Measurements from ENCODE around the gene CHD3.

Gene CHD3

DNA sequence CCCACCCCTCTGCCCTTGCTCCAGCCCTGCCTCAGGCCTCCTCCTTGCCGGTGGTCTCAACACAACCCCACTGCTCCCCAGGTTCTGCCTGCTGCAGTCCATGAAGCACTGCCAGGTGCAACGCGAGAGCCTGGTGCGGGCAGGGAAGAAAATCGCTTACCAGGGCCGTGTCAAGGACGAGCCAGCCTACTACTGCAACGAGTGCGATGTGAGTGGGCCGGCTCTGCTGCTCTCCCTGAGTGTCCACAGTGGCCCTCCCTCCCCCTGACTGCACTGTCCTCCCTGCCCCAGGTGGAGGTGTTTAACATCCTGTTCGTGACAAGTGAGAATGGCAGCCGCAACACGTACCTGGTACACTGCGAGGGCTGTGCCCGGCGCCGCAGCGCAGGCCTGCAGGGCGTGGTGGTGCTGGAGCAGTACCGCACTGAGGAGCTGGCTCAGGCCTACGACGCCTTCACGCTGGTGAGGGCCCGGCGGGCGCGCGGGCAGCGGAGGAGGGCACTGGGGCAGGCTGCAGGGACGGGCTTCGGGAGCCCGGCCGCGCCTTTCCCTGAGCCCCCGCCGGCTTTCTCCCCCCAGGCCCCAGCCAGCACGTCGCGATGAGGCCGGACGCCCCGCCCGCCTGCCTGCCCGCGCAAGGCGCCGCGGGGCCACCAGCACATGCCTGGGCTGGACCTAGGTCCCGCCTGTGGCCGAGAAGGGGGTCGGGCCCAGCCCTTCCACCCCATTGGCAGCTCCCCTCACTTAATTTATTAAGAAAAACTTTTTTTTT is 35.5 kb upstream of the CHD3 start:
- TF ChIP-seq, protein P1, sequence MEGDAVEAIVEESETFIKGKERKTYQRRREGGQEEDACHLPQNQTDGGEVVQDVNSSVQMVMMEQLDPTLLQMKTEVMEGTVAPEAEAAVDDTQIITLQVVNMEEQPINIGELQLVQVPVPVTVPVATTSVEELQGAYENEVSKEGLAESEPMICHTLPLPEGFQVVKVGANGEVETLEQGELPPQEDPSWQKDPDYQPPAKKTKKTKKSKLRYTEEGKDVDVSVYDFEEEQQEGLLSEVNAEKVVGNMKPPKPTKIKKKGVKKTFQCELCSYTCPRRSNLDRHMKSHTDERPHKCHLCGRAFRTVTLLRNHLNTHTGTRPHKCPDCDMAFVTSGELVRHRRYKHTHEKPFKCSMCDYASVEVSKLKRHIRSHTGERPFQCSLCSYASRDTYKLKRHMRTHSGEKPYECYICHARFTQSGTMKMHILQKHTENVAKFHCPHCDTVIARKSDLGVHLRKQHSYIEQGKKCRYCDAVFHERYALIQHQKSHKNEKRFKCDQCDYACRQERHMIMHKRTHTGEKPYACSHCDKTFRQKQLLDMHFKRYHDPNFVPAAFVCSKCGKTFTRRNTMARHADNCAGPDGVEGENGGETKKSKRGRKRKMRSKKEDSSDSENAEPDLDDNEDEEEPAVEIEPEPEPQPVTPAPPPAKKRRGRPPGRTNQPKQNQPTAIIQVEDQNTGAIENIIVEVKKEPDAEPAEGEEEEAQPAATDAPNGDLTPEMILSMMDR (IDR thresholded peaks at IDR 0.05; ENCODE audit: control extremely low read depth, extremely low read depth, low read depth, missing control alignments) = no peak
- ChIA-PET POLR2A (interaction anchor here (0.6 kb wide), 2 partner anchors 63 to 611 kb away, joined by 3 to 5 read pairs; partner anchors contain the start of gene RNF227), CTCF (interaction anchor here (0.6 to 3.7 kb wide), 3 partner anchors 19 to 22 kb away, joined by 3 to 29 read pairs (median 3); partner anchors contain the start of gene KDM6B)
- no peak for DNase-seq (ENCODE audit: extremely low spot score)

DNA sequence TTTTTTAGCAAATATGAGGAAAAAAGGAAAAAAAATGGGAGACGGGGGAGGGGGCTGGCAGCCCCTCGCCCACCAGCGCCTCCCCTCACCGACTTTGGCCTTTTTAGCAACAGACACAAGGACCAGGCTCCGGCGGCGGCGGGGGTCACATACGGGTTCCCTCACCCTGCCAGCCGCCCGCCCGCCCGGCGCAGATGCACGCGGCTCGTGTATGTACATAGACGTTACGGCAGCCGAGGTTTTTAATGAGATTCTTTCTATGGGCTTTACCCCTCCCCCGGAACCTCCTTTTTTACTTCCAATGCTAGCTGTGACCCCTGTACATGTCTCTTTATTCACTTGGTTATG is 34.9 kb upstream of the CHD3 start:
- no peak for DNase-seq (ENCODE audit: extremely low spot score)
- POLR2A ChIA-PET = interaction anchor here (0.6 kb wide), 2 partner anchors 62 to 611 kb away, joined by 3 to 5 read pairs; partner anchors contain the start of gene RNF227
- CTCF ChIA-PET = interaction anchor here (0.6 to 1.2 kb wide), 2 partner anchors 19 to 22 kb away, joined by 3 read pairs; partner anchors contain the start of gene KDM6B
- TF ChIP-seq, protein P1 (IDR thresholded peaks at IDR 0.05; ENCODE audit: control extremely low read depth, extremely low read depth, low read depth, missing control alignments) = no peak

DNA sequence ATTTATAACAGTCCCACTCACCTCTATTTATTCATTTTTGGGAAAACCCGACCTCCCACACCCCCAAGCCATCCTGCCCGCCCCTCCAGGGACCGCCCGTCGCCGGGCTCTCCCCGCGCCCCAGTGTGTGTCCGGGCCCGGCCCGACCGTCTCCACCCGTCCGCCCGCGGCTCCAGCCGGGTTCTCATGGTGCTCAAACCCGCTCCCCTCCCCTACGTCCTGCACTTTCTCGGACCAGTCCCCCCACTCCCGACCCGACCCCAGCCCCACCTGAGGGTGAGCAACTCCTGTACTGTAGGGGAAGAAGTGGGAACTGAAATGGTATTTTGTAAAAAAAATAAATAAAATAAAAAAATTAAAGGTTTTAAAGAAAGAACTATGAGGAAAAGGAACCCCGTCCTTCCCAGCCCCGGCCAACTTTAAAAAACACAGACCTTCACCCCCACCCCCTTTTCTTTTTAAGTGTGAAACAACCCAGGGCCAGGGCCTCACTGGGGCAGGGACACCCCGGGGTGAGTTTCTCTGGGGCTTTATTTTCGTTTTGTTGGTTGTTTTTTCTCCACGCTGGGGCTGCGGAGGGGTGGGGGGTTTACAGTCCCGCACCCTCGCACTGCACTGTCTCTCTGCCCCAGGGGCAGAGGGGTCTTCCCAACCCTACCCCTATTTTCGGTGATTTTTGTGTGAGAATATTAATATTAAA is 34.4 kb upstream of the CHD3 start:
- CTCF ChIA-PET = interaction anchor here (1.2 kb wide), 1 partner anchor 20 kb away, joined by 3 read pairs; the partner anchor contains the start of gene KDM6B
- no peak for DNase-seq (ENCODE audit: extremely low spot score)
- POLR2A ChIA-PET = no interaction called here
- TF ChIP-seq, protein P1 (IDR thresholded peaks at IDR 0.05; ENCODE audit: control extremely low read depth, extremely low read depth, low read depth, missing control alignments) = no peak

DNA sequence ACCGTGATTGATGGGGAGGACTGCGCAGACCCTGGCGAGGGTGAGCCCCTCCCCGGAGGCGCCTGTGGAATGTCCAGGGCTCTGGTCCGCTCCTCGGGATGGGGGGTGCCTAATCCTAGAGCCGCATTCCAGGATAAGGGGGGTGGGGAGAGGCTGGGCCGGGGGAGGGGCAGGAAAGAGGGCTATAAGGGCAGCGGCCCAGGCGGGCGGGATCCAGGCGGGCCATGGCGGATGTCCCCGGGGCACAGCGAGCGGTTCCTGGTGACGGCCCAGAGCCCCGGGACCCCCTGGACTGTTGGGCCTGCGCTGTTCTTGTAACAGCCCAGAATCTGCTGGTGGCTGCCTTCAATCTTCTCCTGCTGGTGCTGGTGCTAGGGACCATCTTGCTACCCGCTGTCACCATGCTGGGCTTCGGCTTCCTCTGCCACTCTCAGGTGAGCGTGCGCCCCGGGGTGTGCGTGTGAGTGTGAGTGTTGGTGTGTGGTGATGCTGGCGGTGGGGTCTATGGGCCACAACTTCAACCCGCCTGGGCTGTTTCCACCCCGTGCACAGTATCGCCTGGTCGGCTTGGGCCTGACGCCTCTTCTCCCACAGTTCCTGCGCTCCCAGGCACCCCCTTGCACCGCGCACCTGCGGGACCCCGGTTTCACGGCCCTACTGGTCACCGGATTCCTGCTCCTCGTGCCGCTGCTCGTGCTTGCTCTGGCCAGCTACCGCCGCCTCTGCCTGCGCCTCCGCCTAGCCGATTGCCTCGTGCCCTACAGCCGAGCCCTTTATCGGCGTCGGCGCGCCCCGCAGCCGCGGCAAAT is 33.5 kb upstream of the CHD3 start, which contains the start of gene TMEM88:
TMEM88 (plus strand) TSS at position 216 of the 809 bp plus-strand sequence; CDS start at position 225, 9 bp downstream.
- CTCF ChIA-PET = interaction anchor here (1.7 to 2.8 kb wide), 2 partner anchors 112 to 134 kb away, joined by 3 to 8 read pairs; no protein-coding TSS in a partner anchor
- TF ChIP-seq, protein P1 (IDR thresholded peaks at IDR 0.05; ENCODE audit: control extremely low read depth, extremely low read depth, low read depth, missing control alignments) = no peak
- POLR2A ChIA-PET = no interaction called here
- no peak for DNase-seq (ENCODE audit: extremely low spot score)

DNA sequence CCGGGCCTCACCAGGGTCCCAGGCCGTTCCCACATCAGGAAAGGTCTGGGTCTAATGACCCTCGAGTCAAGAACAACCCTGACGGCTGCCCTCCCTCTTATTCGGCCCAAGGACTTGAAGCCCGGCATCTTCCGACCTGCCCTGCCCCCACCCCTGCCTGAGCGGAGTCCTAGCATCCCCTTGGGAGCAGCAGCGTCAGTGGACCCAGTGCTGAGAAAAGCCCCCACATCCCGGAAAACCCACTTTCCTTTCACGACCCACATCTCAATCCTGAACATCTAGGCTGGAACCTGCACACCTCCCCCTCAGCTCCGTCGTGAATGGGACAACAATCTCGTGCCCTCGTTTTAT is 33.0 kb upstream of the CHD3 start:
- CTCF ChIA-PET = interaction anchor here (0.9 to 2.8 kb wide), 3 partner anchors 20 to 133 kb away, joined by 3 to 8 read pairs (median 5); no protein-coding TSS in a partner anchor
- TF ChIP-seq, protein P1 (IDR thresholded peaks at IDR 0.05; ENCODE audit: control extremely low read depth, extremely low read depth, low read depth, missing control alignments) = no peak
- POLR2A ChIA-PET = no interaction called here
- DNase-seq (ENCODE audit: extremely low spot score) = no peak

Data from GM10248 (cell line).